Measurements from ENCODE around the gene TIMP4.

Gene TIMP4

GRCh38 chr3:12158387-12159226 lies at the start of gene TIMP4:
TSS of gene TIMP4 (minus strand) at chr3:12158912. CDS start at chr3:12158840, 72 bp downstream.
- DNase-seq, result no peak

GRCh38 chr3:12205171-12205570 lies 46.5 kb upstream of the TIMP4 start:
- DNase-seq, result no peak

GRCh38 chr3:12201813-12202212 lies 43.1 kb upstream of the TIMP4 start:
- no peak for DNase-seq

GRCh38 chr3:12198301-12198700 lies 39.6 kb upstream of the TIMP4 start:
- DNase-seq, result no peak

GRCh38 chr3:12197475-12197874 lies 38.8 kb upstream of the TIMP4 start:
- no peak for DNase-seq

GRCh38 chr3:12196684-12197083 lies 38.0 kb upstream of the TIMP4 start:
- DNase-seq, result no peak

- no peak for DNase-seq
These were observed 36.5 kb upstream of the TIMP4 start for GRCh38 chr3:12195231-12195630.

- DNase-seq, result no peak
These were observed 36.0 kb upstream of the TIMP4 start for GRCh38 chr3:12194669-12195161.

GRCh38 chr3:12194209-12194608 lies 35.5 kb upstream of the TIMP4 start:
- DNase-seq, result no peak

- DNase-seq, result no peak
These were observed 34.9 kb upstream of the TIMP4 start for GRCh38 chr3:12193485-12194165.

- DNase-seq, result no peak
These were observed 34.2 kb upstream of the TIMP4 start for GRCh38 chr3:12192655-12193484.

- no peak for DNase-seq
These were observed 33.5 kb upstream of the TIMP4 start for GRCh38 chr3:12192173-12192572.

- DNase-seq, result no peak
These were observed 32.8 kb upstream of the TIMP4 start for GRCh38 chr3:12191559-12191958.

GRCh38 chr3:12190832-12191231 lies 32.1 kb upstream of the TIMP4 start:
- DNase-seq, result no peak

GRCh38 chr3:12190221-12190807 lies 31.6 kb upstream of the TIMP4 start:
- no peak for DNase-seq

- DNase-seq, result no peak
These were observed 30.1 kb upstream of the TIMP4 start for GRCh38 chr3:12188681-12189287.

GRCh38 chr3:12188328-12188648 lies 29.6 kb upstream of the TIMP4 start:
- no peak for DNase-seq

GRCh38 chr3:12187448-12188327 lies 29.0 kb upstream of the TIMP4 start:
- DNase-seq, result no peak

GRCh38 chr3:12186515-12187286 lies 28.0 kb upstream of the TIMP4 start:
- DNase-seq, result no peak

GRCh38 chr3:12186046-12186445 lies 27.3 kb upstream of the TIMP4 start:
- no peak for DNase-seq
